ENCODE measurements around the gene RIPOR2.
A peak's percentile ranks its signal among the peaks of the same experiment; 100 is the strongest.
"Not testable (repeated sequence)": the region's sequence is repeated elsewhere in the genome, so short reads cannot be mapped to it uniquely, and the experiment has no call there.

Gene RIPOR2

DNA sequence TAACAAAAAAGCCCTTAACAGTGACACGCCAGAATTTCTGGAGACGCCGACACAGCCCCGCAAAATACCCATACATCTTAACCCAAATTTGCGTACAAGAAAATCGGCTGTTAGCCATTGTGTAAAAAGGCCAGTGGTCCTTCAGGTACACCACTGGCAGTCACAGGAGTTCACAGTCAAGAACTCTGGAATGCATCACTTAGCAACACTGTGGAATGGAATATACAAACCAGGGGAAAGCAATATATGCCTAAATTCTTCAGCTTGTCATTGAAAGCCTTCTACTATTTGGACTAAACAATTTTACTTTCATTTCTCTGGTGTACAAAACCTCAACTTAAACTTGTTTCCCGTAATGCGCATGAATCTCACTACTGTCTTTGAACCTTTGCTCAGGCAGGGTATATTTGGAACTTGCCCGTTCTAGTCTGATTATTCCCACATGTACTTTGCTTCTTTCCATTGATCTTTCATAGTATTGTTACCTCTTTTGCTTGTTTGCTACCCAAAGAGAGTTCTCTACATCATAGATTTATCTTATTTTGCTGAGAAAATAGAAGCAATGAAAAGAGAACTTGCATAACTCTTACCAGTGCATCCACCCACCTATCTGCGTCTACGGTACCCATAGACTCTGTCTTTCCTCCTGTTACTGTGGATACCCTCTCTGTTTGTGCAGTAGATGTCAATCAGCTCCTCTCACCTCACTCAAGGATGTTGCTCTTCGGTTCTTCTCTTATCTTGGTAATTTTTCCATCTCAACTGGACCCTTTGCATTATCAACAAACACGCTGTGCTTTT lies 136.8 kb downstream of the RIPOR2 start, which contains the start of gene ARMH2:
Gene ARMH2, minus strand, starts transcription at position 178 of the 801 bp plus-strand sequence. Its CDS starts 60 bp downstream, at position 118.
- DNase-seq (ENCODE audit: low spot score) = no peak

DNA sequence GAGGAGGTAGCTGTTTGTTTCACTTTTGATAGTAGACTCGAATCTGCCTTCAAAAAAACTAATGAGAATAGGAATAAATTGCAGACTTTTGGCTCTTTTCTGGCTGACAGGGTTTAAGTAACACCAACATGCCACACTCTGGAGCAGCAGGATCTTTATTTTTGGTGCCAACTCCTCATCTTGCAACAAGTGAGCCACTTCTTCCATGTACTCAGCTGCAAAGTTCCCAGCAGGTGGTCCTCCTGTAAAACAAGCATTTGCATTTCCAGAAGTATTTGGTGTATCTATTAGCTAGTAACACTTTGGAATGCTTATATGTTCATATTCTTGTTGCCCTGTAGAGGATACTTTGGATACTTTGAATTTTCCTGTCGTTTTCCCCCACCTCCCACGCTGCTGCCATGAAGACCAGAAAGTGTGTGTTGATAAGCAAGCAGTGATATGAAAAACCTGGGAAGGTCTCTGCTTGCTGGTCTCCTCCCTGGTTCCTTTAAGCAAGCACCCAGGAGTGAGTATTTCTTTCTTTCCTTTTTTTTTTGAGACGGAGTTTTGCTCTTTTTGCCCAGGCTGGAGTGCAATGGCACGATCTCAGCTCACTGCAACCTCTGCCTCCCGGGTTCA lies 138.1 kb downstream of the RIPOR2 start:
- DNase-seq (ENCODE audit: low spot score) = no peak

DNA sequence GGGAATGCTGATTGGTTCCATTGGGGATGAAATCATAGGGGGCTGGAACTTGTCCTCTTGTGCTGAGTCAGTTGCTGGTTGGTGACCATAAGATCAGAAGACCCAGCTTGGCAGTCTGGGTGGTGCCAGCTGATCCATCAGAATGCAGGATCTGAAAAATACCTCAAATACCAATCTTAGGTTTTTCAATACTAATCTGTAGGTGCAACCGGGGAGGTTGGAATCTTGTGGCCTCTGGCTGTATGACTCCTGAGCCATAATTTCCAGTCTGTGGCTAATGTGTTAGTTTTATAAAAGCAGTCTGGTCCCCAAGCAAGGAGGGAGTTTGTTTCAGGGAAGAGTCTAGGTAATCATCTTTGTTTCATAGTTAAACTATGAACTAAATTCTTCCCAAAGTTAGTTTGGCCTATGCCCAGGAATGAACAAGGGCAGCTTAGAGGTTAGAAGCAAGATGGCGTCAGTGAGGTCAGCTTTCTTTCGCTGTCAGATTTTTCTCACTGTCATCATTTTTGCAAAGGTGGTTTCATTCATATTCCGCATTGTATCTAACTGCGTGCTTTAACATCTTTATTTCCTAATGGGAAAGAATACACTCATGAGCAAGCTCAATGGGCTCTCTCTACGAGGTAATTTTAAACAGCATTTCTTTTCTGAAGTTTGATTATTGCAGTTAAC lies 139.0 kb downstream of the RIPOR2 start:
- no peak for DNase-seq (ENCODE audit: low spot score)

DNA sequence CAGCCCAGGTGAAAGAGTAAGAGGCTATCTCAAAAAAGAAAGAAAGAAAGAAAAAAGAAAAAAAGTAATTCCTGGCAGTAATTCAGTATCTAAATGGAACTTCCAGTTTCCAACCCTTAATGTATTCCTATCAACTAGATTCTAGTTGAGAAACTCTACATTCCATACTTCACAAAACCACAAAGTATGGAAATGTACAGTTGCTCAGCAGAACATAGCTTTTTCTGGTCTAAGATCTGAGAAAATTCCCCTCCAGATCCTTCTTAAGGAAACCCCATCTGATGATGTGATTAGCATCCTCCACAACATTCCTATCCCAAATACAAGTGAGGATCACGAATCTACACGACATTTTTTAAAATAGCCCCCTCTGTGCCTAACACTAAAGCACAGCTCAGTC lies 140.7 kb downstream of the RIPOR2 start:
- DNase-seq (ENCODE audit: low spot score) = no peak

DNA sequence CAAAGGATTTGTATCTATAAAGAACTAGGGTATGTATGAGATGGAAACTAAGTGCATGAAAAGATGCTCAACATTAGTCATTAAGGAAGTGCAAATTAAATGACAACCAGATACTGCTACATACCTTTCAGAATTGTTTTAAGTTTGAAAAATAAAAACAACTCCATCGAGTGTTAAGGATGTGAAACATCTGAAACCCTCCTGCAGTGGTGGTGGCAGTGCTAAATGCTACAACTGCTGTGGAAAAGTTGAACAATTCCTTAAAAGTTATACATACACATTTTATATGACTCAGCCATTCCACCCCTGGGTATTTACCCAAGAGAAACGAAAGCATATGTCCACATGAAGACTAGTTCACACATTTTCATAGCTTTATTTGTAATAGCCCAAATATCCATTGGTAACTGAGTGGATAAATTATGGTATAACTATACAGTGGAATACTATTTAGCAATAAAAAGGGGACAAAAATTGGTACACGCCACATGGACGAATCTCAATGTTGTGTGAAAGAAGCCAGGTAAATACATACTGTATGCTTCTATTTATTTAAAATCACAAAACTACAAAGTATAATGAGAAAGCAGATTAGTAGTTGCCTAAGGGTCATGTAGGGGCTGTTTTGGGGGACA lies 147.6 kb downstream of the RIPOR2 start:
- DNase-seq (ENCODE audit: low spot score) = no peak

DNA sequence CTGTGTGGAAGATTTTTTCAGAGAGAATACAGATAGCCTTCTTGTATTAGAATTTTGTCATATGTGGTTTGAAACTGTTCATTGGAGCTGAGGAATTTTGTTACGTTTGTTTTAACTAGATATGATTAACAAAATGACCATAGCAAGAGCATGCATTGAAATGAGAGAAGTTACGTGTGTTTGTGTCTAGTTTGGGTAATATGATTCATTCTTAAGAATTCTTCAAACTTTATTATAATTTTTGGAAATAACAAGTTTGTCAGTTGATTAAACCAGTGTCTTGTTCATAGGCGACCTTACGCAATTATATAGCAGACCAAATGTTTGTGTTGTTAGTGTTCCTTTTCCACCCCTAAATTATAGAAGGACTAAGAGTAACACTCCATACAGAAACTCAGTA lies 155.6 kb downstream of the RIPOR2 start:
- DNase-seq (ENCODE audit: low spot score) = no peak

DNA sequence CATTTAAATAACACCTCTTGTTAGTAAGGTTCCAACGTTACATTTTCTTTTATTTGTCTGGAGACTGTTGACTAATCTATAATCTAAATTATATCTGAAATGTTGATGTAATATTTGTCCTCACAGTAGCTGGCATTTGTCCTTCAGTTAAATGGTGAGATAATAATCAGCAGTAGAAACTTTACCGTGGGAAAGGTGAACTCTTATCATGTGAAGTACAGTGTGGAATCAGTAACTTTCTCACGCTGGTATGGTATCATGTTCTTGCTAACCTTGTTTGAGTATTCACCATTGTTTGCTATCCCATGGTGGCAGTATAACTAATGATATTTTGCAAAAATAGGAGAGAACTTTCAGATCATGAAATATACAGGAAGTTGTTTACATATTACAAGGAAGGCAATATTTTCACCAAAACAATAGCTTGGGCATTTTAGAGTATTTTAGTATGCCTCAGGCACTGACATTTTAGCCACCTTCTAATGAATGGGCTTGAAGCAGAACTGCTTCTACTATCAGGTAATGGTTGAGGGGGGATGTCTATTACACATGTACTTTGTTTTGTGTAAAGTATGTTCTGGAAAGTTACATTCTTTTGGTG lies 156.2 kb downstream of the RIPOR2 start:
- no peak for DNase-seq (ENCODE audit: low spot score)

DNA sequence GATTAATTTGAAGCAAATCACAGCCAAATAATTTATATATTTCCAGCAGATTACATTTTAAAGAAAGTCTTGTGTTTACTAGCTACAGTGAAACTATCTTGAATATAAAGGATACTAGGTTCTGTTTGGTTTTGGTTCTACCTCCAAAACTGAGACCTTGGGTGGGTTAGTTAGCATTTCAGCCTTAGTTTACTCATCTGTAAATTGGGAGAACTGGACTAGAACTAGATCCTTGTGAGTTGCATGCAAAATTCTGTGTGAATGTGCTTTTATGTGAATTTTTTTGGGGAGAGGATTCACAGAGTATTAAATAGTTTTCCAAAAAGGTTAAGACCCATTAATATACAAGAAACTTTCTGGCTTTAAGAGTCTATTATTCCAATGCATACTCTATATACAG lies 156.9 kb downstream of the RIPOR2 start:
- no peak for DNase-seq (ENCODE audit: low spot score)

DNA sequence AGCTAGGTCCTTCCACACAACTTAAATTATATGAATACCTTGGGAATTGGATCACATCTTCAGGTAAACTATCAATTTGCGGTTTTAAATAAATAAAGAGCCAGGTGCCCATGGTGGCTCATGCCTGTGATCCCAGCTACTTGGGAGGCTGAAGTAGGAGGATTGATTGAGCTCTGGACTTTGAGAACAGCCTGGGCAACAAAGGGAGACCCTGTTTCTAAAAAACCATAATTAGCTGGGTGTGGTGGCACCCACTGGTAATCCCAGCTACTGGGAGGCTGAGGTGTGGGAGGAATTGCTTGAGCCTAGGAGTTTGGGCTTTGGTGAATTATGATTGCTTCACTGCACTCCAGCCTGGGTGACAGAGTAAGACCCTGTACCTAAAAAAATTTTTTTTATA lies 157.6 kb downstream of the RIPOR2 start:
- no peak for DNase-seq (ENCODE audit: low spot score)

DNA sequence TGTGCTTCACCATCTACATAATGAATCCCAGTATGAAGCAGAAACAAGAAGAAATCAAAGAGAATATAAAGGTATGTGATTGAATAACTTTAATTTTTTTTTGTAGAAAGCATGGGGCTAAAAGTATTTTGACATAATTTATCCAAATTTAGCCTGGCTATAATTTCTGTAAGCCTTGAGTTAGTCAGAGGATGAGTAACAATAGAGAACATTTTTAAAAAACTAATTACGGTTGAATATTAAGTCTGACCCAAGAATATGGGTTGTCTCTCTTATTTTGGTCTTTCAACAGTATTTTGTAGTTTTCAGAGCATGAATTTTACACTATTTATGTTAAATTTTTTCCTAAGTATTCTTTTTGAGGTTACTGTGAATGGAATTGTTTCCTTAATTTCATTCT lies 158.5 kb downstream of the RIPOR2 start:
- DNase-seq (ENCODE audit: low spot score) = no peak

DNA sequence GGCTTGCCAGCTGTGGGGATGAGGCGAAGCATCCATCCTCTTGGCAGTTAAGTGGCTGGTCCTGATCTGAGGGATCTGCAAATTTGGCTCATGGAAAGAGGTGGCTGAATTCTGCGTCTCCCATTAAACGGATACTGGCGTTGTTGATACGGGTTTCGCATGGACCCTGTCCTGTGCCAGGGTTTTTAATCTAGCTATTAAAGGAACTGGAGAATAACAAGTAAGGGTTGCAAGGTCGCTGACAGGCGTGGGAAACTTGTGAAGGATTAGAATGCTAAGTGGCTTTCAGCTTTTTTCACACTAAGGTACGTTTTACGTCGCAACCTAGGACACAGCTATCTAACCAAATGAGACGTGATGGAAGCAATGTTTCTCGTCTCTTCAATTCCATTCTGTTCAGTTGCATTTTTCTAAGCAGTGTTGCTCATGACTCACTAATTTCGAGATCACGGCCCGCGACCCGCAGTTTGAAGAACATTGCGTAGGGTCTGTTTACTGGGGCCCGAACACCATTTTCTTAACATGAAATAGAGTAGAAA lies 160.2 kb downstream of the RIPOR2 start:
- no peak for DNase-seq (ENCODE audit: low spot score)

DNA sequence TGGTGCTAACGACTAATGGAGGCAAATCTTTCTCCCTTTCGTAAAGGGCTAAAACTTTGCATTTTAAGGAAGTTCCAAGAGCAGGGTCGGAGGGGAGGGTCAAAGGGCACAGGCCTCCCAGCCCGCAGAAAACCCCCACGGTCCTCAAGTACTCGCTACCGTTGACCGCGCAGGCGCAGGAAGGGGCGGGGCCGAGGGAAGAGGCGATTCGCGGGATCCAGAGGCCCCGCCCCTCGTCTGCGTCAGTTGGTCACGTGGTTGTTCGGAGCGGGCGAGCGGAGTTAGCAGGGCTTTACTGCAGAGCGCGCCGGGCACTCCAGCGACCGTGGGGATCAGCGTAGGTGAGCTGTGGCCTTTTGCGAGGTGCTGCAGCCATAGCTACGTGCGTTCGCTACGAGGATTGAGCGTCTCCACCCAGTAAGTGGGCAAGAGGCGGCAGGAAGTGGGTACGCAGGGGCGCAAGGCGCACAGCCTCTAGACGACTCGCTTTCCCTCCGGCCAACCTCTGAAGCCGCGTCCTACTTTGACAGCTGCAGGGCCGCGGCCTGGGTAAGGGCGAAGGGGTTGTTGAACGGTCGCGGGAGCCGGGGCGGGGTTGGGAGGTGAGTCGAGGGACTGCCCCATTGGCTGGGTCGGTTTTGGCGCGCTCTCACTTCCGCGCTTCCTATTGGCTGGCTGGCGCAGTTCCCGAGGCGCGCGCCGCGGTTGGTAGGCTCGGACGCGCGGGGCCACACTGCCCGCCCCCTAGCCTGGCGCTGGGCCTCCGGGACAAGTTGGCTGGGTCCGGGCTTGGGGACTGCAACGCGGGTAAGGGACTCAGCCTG lies 160.9 kb downstream of the RIPOR2 start, which contains the start of gene GMNN:
Gene GMNN, plus strand, starts transcription at position 242 of the 824 bp plus-strand sequence. CDS start 2,310 bp downstream, outside the sequence.
- DNase-seq (ENCODE audit: low spot score) = peak; percentile 96

DNA sequence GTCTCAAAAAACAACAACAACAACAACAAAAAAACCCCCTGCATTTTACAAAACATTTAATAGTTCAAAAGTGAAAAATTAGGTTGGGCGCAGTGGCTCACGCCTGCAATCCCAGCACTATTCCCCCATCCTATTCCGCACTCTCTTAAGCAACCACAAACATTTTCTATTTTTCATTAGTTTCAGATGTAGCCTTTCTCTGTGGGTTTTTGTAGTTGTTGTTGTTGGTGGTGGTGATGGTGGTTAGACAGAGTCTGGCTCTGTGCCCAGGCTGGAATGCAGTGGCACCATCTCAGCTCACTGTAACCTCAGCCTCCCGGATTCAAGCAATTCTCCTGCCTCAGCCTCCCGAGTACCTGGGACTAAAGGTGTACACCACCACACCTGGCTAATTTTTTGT lies 167.4 kb downstream of the RIPOR2 start:
- DNase-seq (ENCODE audit: low spot score) = no peak

DNA sequence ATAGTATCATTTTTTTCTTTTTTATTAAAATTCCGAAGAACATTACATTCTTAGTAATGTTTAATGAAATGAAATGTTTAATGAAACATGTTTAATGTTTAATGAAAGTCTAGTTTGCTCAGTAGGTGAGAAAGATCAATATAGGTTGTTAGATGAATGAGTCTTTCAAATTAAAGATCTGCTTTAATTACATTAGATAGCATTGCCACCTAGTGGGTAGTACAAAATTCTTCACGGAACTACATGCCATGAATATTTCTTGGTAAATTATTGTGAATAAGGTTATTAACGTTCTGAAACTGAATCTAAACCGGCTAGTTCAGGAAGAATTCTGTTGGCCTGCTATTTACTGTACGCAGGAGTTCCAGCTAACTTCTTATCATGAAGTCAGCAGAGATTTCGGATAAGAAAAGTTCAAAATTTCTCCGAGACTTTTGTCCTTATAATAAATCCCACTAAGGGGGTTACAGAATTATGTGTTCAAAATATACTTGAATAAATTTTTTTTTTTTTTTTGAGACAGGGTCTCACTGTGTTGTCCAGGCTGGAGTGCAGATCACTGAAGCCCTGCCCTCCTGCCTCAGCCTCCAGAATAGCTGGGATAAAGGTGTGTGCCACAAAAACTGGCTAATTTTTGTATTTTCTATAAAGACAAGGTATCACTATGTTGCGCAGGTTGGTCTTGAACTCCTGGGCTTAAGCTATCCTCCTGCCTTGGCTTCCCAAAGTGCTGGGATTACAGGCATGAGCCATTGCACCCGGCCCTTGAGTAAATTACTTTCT lies 168.9 kb downstream of the RIPOR2 start:
- DNase-seq (ENCODE audit: low spot score) = no peak

DNA sequence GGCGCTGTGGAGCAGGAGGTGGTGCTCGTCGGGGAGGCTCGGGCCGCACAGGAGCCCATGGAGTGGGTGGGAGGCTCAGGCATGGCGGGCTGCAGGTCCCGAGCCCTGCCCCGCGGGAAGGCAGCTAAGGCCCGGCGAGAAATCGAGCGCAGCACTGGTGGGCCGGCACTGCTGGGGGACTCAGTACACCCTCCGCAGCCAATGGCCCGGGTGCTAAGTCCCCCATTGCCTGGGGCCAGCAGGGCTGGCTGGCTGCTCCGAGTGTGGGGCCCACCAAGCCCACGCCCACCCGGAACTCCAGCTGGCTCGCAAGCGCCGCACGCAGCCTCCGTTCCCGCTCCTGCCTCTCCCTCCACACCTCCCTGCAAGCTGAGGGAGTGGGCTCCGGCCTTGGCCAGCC lies 169.8 kb downstream of the RIPOR2 start:
- DNase-seq (ENCODE audit: low spot score) = not testable (repeated sequence)

DNA sequence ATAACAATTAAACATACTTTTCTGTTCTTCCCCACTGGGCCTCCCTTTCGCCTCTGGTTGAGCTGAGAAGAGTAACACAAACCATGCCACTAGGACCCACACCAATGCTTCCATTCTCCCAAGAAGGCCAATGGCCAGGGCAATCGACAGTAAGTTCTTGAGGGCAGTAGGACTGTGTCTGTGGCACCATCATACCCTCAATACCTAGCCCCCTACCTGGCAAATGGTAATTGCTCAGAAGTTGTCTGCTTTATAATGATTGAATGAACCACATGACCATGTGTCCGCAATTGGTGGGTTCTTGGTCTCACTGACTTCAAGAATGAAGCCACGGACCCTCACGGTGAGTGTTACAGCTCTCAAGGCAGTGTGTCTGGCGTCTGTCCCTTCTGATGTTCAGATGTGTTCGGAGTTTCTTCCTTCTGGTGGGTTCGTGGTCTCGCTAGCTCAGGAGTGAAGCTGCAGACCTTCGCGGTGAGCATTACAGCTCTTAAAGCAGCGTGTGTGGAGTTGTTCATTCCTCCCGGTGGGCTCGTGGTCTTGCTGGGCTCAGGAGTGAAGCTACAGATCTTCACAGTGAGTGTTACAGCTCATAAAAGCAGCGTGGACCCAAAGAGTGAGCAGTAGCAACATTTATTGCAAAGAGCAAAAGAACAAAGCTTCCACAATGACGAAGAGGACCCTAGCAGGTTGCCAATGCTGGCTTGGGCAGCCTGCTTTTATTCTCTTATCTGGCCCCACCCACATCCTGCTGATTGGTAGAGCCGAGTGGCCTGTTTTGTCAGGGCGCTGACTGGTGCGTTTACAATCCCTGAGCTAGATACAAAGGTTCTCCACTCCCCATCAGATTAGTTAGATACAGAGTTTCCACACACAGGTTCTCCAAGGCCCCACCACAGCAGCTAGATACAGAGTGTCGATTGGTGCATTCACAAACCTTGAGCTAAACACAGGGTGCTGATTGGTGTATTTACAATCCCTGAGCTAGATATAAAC lies 170.6 kb downstream of the RIPOR2 start:
- DNase-seq (ENCODE audit: low spot score) = not testable (repeated sequence)

DNA sequence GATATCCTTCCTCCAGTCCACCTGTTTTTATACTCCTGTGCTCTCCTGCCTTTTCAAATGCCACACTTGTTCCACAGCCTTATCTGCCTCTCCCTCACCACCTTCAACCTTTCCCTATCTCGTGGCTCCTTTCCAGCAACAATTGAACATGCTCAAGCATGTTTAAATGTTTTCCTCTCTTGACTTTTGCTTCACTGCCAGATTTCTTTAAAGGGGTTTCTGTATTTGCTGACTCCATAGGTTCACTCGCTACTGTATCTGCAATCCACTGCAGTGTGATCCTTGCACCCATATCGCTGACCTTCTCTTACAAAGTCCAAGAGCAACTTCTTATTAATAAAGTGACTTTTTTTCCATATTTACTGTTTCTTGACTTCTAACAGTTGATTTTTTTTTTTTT lies 172.2 kb downstream of the RIPOR2 start:
- DNase-seq (ENCODE audit: low spot score) = no peak

DNA sequence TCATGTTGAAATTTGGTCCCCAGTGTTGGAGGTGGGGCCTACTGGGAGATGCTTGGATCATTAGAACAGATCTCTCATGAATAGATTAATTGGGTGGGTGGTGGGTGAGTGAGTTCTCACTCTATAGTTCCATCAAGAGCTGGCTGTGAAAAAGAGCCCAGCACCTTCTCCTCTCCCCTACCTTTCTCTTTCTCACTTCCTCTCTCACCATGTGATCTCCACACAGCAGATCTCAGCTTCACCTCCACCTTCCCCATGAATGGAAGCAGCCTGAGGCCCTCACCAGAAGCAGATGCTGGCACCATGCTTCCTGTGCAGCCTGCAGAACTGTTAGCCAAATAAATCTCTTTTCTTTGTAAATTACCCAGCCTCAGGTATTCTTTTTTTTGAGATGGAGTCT lies 173.9 kb downstream of the RIPOR2 start:
- no peak for DNase-seq (ENCODE audit: low spot score)

Data from iPS-NIHi11 (cell line).